ENCODE results near the gene ATG7.

- TF ChIP-seq CTCF (IDR thresholded peaks at IDR 0.05) (no peak), POLR2A (IDR thresholded peaks at IDR 0.05) (no peak)
Observed at GRCh38 chr3:11482021-11482420, 209.8 kb downstream of the ATG7 start.

All from vagina (tissue), 2 donors.